IMR-90 (cell line): ENCODE measurements around the gene GNL3. TPM values are rescaled to one million over a fixed set of nuclear protein-coding genes. Genes with fewer than 3 reads are reported as not detected.

Experiments
- ATAC-seq: fragments of 200-7000 bp; cut with Tn5 transposase; 2 replicates; pipeline ENCODE4 v1.9.1; 2020; ENCODE audit warnings: low read depth, mild to moderate bottlenecking, moderate library complexity
- BruUV-seq: library from RNA; stranded (reverse); fragments of 400-500 nt; replicated peaks from 2 replicates; lab custom pipeline; 2021; lab: Mats Ljungman, UMichigan
- CTCF ChIA-PET: fragments of 300-600 bp; formaldehyde crosslinking; extraction: SDS; loops from one replicate; lab custom pipeline; 2021; ENCODE audit warnings: antibody characterized with exemption; lab: Yijun Ruan, JAX
- POLR2A ChIA-PET: fragments of 300-600 bp; sonication (Branson Sonifier 250); formaldehyde crosslinking; loops from one replicate; lab custom pipeline; 2022; ENCODE audit warnings: antibody characterized with exemption; ENCODE audit not compliant: unreplicated experiment; lab: Charles Lee
- DNase-seq: peaks from one replicate; pipeline ENCODE4 v3.0.0; 2013
- H2AFZ ChIP-seq: replicated peaks from 2 replicates; pipeline ENCODE3; 2013; ENCODE audit warnings: low read length, mild to moderate bottlenecking; ENCODE audit not compliant: poor library complexity
- H2AK5ac ChIP-seq: 2 replicates; pipeline ENCODE4 v1.6.1; 2013; ENCODE audit warnings: low read depth, low read length, inconsistent platforms
- H2AK9ac ChIP-seq: replicated peaks from 2 replicates; pipeline ENCODE3; 2013; ENCODE audit warnings: mild to moderate bottlenecking, low read depth, low read length, moderate library complexity; ENCODE audit not compliant: poor library complexity
- H2BK120ac ChIP-seq: 2 replicates; pipeline ENCODE4 v1.6.1; 2013; ENCODE audit warnings: low read depth, low read length, inconsistent platforms
- H2BK15ac ChIP-seq: 3 replicates; pipeline ENCODE4 v1.6.1; 2013; ENCODE audit warnings: low read depth, low read length, inconsistent platforms
- H2BK20ac ChIP-seq: 2 replicates; pipeline ENCODE4 v1.6.1; 2013; ENCODE audit warnings: low read depth, mild to moderate bottlenecking, inconsistent platforms, low read length, moderate library complexity
- H2BK5ac ChIP-seq: 2 replicates; pipeline ENCODE4 v1.6.1; 2013; ENCODE audit warnings: mild to moderate bottlenecking, low read depth, low read length, inconsistent platforms; ENCODE audit not compliant: poor library complexity, severe bottlenecking
- H3K14ac ChIP-seq: replicated peaks from 2 replicates; pipeline ENCODE4 v1.6.1; 2013; ENCODE audit warnings: low read depth, low read length, inconsistent platforms
- H3K18ac ChIP-seq: 2 replicates; pipeline ENCODE4 v1.6.1; 2013; ENCODE audit warnings: low read depth, low read length, control low read depth
- H3K23ac ChIP-seq: 2 replicates; pipeline ENCODE4 v1.6.1; 2013; ENCODE audit warnings: low read depth, low read length, inconsistent platforms
- H3K27ac ChIP-seq: 2 replicates; pipeline ENCODE4 v1.5.1; 2013; ENCODE audit warnings: mild to moderate bottlenecking, control low read depth, low read length; ENCODE audit not compliant: insufficient read depth
- H3K27me3 ChIP-seq: 2 replicates; pipeline ENCODE4 v1.6.1; 2013; ENCODE audit warnings: low read length; ENCODE audit not compliant: control insufficient read depth, insufficient read depth
- H3K36me3 ChIP-seq: 2 replicates; pipeline ENCODE4 v1.6.1; 2013; ENCODE audit warnings: low read length, mixed read lengths; ENCODE audit not compliant: control insufficient read depth, insufficient read depth
- H3K4ac ChIP-seq: 2 replicates; pipeline ENCODE4 v1.6.1; 2013; ENCODE audit warnings: low read depth, low read length, inconsistent platforms
- H3K4me1 ChIP-seq: 2 replicates; pipeline ENCODE4 v1.6.1; 2013; ENCODE audit warnings: low read length, mixed read lengths; ENCODE audit not compliant: control insufficient read depth, insufficient read depth
- H3K4me2 ChIP-seq: 2 replicates; pipeline ENCODE4 v1.6.1; 2013; ENCODE audit warnings: low read depth, mild to moderate bottlenecking, control low read depth, low read length, moderate library complexity
- H3K4me3 ChIP-seq: 2 replicates; pipeline ENCODE4 v1.5.1; 2013; ENCODE audit warnings: low read depth, mild to moderate bottlenecking, control low read depth, low read length, moderate library complexity; ENCODE audit not compliant: insufficient read depth
- H3K56ac ChIP-seq: 2 replicates; pipeline ENCODE4 v1.6.1; 2013; ENCODE audit warnings: low read length, inconsistent platforms; ENCODE audit not compliant: insufficient read depth; ENCODE audit errors: extremely low read depth
- H3K79me1 ChIP-seq, 2 experiments: 2 replicates each; pipeline ENCODE4 v1.6.1; 2013; ENCODE audit warnings: low read length in 2 of 2, inconsistent platforms in 1 of 2, low read depth in 1 of 2
- H3K9ac ChIP-seq: 2 replicates; pipeline ENCODE4 v1.6.1; 2013; ENCODE audit warnings: low read depth, low read length, control low read depth
- H3K9me1 ChIP-seq: 2 replicates; pipeline ENCODE4 v1.6.1; 2013; ENCODE audit warnings: low read length, inconsistent platforms; ENCODE audit not compliant: insufficient read depth
- H3K9me3 ChIP-seq: 2 replicates; pipeline ENCODE4 v1.6.1; 2013; ENCODE audit warnings: low read length; ENCODE audit not compliant: control insufficient read depth, insufficient read depth
- H4K20me1 ChIP-seq: 2 replicates; pipeline ENCODE4 v1.6.1; 2013; ENCODE audit warnings: low read length, inconsistent platforms; ENCODE audit not compliant: insufficient read depth
- H4K5ac ChIP-seq: 2 replicates; pipeline ENCODE4 v1.6.1; 2013; ENCODE audit warnings: mild to moderate bottlenecking, low read depth, low read length, control low read depth
- H4K8ac ChIP-seq, 2 experiments: 2 replicates each; pipeline ENCODE4 v1.6.1; 2013; ENCODE audit warnings: low read depth in 2 of 2, low read length in 2 of 2, control low read depth in 1 of 2, inconsistent platforms in 1 of 2
- H4K91ac ChIP-seq: 2 replicates; pipeline ENCODE4 v1.6.1; 2013; ENCODE audit warnings: low read depth, low read length, inconsistent platforms; ENCODE audit not compliant: insufficient read depth
- BHLHE40 ChIP-seq: fragments of 150-350 bp; IDR thresholded peaks from 2 replicates; pipeline ENCODE4 v1.6.1; 2016; ENCODE audit warnings: mild to moderate bottlenecking, low read depth, low read length
- CTCF ChIP-seq: conservative IDR thresholded peaks from 2 replicates; pipeline ENCODE4 v1.5.1; 2012; ENCODE audit warnings: mild to moderate bottlenecking, low read depth, low read length, improper control_type of control experiment
- FOS ChIP-seq: fragments of 150-350 bp; IDR thresholded peaks from 2 replicates; pipeline ENCODE4 v1.6.1; 2016; ENCODE audit warnings: low read depth, low read length
- NFE2L2 ChIP-seq: fragments of 150-350 bp; IDR thresholded peaks from 2 replicates; pipeline ENCODE4 v1.6.1; 2016; ENCODE audit warnings: low read depth, mild to moderate bottlenecking, low read length
- WGBS, 2 experiments: methylation state at CpG; one replicate each; pipeline versions ENCODE4 v1.1.5 to v1.1.7; 2013; ENCODE audit warnings: missing lambda C conversion rate in 2 of 2; ENCODE audit not compliant: insufficient read length in 1 of 2; ENCODE audit errors: extremely low coverage in 2 of 2; 5-methylcytosine and 5-hydroxymethylcytosine counted together
- dilution Hi-C: fragments of 300-500 bp; cut with HindIII; formaldehyde crosslinking; loops from one replicate; pipeline ENCODE4 v1.14.3; 2018; ENCODE audit warnings: low sequenced_read_pairs; ENCODE audit not compliant: unreplicated experiment
- in situ Hi-C: fragments of 300-500 bp; cut with MboI; formaldehyde crosslinking; loops from 3 replicates; pipeline ENCODE4 v1.14.3; 2019; ENCODE audit warnings: low sequenced_read_pairs, inconsistent platforms, mixed read lengths
- intact Hi-C: fragments of 100-400 bp; cut with micrococcal nuclease; formaldehyde crosslinking; loops from 2 replicates; pipeline ENCODE4 v1.10.0; 2022
- polyA plus RNA-seq, 3 experiments: library from polyadenylated mRNA; depleted of rRNA; stranded (reverse); fragments of >200 nt; gene quantifications; 2 replicates each; pipeline ENCODE4 v1.2.3, GENCODE V29; 2012; ENCODE audit warnings: low replicate concordance in 1 of 3
- total RNA-seq: library from RNA; depleted of rRNA; stranded (reverse); fragments of >200 nt; gene quantifications from 2 replicates; pipeline ENCODE4 v1.2.3, GENCODE V29; 2012
- TF ChIP-seq, protein P1 (sequence below): fragments of 150-350 bp; IDR thresholded peaks from 2 replicates; pipeline ENCODE4 v1.6.1; 2017; ENCODE audit warnings: mild to moderate bottlenecking, antibody characterized with exemption, low read length, low read depth

The GNL3 gene
- total and polyA plus RNA-seq, 2 of the 4 experiments (the other 2 are of a cell fraction), result 66.0 to 90.4 TPM

GRCh38 chr3:52695798-52696671 is 10.2 kb downstream of the GNL3 start (continued):
- TF ChIP-seq NFE2L2, result no peak
- TF ChIP-seq FOS, result no peak

DNA sequence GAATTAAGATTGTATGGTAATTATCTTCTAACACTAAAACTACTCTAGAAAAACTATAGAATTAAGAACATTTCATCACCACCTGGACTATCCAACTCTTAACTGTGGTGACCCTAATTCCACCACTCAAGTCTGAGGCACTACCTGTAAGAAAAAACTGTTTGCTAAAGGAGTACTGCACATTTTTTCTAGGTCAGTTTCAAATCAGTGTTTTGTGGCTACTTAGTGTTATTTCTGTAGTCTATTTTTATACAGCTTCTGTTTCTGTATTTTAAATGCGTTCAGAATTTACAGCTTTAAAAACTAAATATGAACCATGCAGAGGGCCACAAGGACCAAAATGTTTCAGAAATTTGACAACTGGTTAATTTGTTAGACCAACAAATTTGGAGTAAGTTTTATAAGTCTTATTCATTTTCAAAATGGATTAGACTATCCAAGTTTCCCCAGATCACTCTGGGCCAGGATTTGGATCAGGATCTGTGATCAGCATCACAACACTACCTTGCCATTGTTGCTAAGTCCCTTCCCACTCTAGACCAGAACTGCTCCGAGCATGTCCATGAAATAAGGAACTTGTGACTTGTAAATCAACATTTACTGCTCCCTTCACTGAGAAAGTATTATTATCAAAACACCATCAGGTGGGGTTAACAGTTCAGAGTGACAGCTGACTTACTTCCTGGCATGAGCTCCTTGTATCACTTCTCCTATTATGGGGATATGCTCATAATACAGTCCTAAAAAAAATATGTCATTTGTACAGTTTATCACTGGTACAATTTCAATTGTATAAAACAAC is 11.2 kb downstream of the GNL3 start:
- Histone ChIP-seq H3K9me1 (peaks cover 3% of the 10 kb centered on the region; the same call in 1 of the 2 replicates), H2BK15ac (no peak overlapping the region), H3K14ac (no peak overlapping the region), H3K27ac (no peak overlapping the region), H3K56ac (no peak overlapping the region), H3K9me3 (no peaks in the 10 kb centered on the region), H4K5ac (no peak overlapping the region), H3K9ac (no peak overlapping the region), H3K4me1 (no peaks in the 10 kb centered on the region; the same call in 1 of the 2 replicates), H4K8ac (no peak overlapping the region), H3K4ac (no peak overlapping the region), H3K36me3 (peaks cover 54% of the 10 kb centered on the region), H2AFZ (no peak overlapping the region), H3K4me2 (no peak overlapping the region), H3K18ac (no peak overlapping the region), H3K23ac (no peak overlapping the region), H2AK5ac (no peak overlapping the region), H3K4me3 (no peak overlapping the region), H2BK20ac (no peak overlapping the region), H4K20me1 (peaks cover 18% of the 10 kb centered on the region), H2AK9ac (no peak overlapping the region), H3K27me3 (no peaks in the 10 kb centered on the region), H4K91ac (no peak overlapping the region), H3K79me1 (peaks cover 31 to 50% of the 10 kb centered on the region in 2 experiments), H2BK120ac (no peak overlapping the region), H2BK5ac (no peak overlapping the region)
- dilution Hi-C loops (no loop called here), in situ Hi-C loops (no loop called here), intact Hi-C loops (no loop called here)
- DNase-seq, result no peak
- ATAC-seq, result no peak
- no CpG with 5 or more reads among the region's 2 CpGs for WGBS, 2 experiments
- CTCF ChIA-PET, result no interaction called here
- POLR2A ChIA-PET, result no interaction called here
- no TSS peak for BruUV-seq
- TF ChIP-seq NFE2L2, result no peak
- no peak for TF ChIP-seq CTCF
- TF ChIP-seq BHLHE40, result no peak
- TF ChIP-seq FOS, result no peak
- TF ChIP-seq, protein P1, sequence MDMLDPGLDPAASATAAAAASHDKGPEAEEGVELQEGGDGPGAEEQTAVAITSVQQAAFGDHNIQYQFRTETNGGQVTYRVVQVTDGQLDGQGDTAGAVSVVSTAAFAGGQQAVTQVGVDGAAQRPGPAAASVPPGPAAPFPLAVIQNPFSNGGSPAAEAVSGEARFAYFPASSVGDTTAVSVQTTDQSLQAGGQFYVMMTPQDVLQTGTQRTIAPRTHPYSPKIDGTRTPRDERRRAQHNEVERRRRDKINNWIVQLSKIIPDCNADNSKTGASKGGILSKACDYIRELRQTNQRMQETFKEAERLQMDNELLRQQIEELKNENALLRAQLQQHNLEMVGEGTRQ, result no peak
